H1 (cell line): ENCODE data around the gene PRCP. TPM values are rescaled to one million over a fixed set of nuclear protein-coding genes. Genes with fewer than 3 reads are reported as not detected.

Source experiments
- CTCF ChIA-PET: fragments of 300-600 bp; sonication (Branson Sonifier 250); formaldehyde crosslinking; loops from one replicate; lab custom pipeline; 2021; ENCODE audit not compliant: partially characterized antibody; lab: Charles Lee
- POLR2A ChIA-PET: fragments of 300-600 bp; sonication (Branson Sonifier 250); formaldehyde crosslinking; loops from one replicate; lab custom pipeline; 2021; ENCODE audit warnings: inconsistent platforms; ENCODE audit not compliant: partially characterized antibody; lab: Charles Lee
- DNase-seq, 2 experiments: peaks; one replicate each; pipeline versions ENCODE4 v3.0.0 to v3.0.0-alpha.2; 2010 to 2022; ENCODE audit warnings: low spot score in 2 of 2, low read depth in 1 of 2, mixed read lengths in 1 of 2
- FAIRE-seq: peaks from 2 replicates; lab custom pipeline; 2011; peaks lifted over from hg19 to GRCh38; lab: Jason Lieb, UNC
- H2AFZ ChIP-seq: 2 replicates; pipeline ENCODE4 v1.8.1; 2012; ENCODE audit warnings: low read length, inconsistent platforms
- H2AK5ac ChIP-seq: 2 replicates; pipeline ENCODE4 v1.6.1; 2013; ENCODE audit warnings: low read depth, low read length
- H2BK120ac ChIP-seq: replicated peaks from 2 replicates; pipeline ENCODE3; 2013; ENCODE audit warnings: low read depth, low read length, inconsistent platforms
- H2BK12ac ChIP-seq: 2 replicates; pipeline ENCODE4 v1.6.1; 2013; ENCODE audit warnings: low read depth, low read length
- H2BK15ac ChIP-seq: 2 replicates; pipeline ENCODE4 v1.6.1; 2013; ENCODE audit warnings: low read length
- H2BK20ac ChIP-seq: 2 replicates; pipeline ENCODE4 v1.6.1; 2013; ENCODE audit warnings: low read length
- H2BK5ac ChIP-seq: 2 replicates; pipeline ENCODE4 v1.6.1; 2013; ENCODE audit warnings: low read depth, low read length
- H3K14ac ChIP-seq: 2 replicates; pipeline ENCODE4 v1.6.1; 2013; ENCODE audit warnings: inconsistent platforms; ENCODE audit not compliant: insufficient read length
- H3K18ac ChIP-seq: 2 replicates; pipeline ENCODE4 v1.6.1; 2013; ENCODE audit warnings: low read length; ENCODE audit errors: extremely low read depth
- H3K23ac ChIP-seq: 2 replicates; pipeline ENCODE4 v1.6.1; 2013; ENCODE audit warnings: inconsistent platforms; ENCODE audit not compliant: insufficient read length
- H3K23me2 ChIP-seq: 2 replicates; pipeline ENCODE4 v1.6.1; 2013; ENCODE audit warnings: low read depth, low read length
- H3K27ac ChIP-seq: 2 replicates; pipeline ENCODE4 v1.6.1; 2011; ENCODE audit warnings: low read depth, low read length, inconsistent platforms
- H3K27me3 ChIP-seq, 4 experiments: replicated peaks in 1 of 4; 1 replicate in 1 of 4; 2 replicates in 3 of 4; pipeline versions ENCODE4 v1.6.1 to v1.8.1; 2011 to 2013; ENCODE audit warnings: low read length in 3 of 4, mild to moderate bottlenecking in 3 of 4, inconsistent platforms in 2 of 4, mixed read lengths in 2 of 4, moderate library complexity in 1 of 4; ENCODE audit not compliant: control insufficient read depth in 3 of 4, insufficient read depth in 3 of 4; ENCODE audit errors: extremely low read depth in 1 of 4
- H3K36me3 ChIP-seq, 4 experiments: 2 replicates each; pipeline versions ENCODE4 v1.6.1 to v1.8.1; 2011 to 2013; ENCODE audit warnings: mild to moderate bottlenecking in 4 of 4, low read length in 3 of 4, moderate library complexity in 2 of 4, control low read depth in 1 of 4, inconsistent platforms in 1 of 4; ENCODE audit not compliant: insufficient read depth in 4 of 4, control insufficient read depth in 2 of 4
- H3K4ac ChIP-seq: replicated peaks from 2 replicates; pipeline ENCODE3; 2013; ENCODE audit warnings: low read length, low read depth, mixed read lengths, inconsistent platforms; ENCODE audit not compliant: insufficient read length
- H3K4me1 ChIP-seq, 4 experiments: replicated peaks in 1 of 4; 1 replicate in 1 of 4; 2 replicates in 3 of 4; pipeline versions ENCODE4 v1.6.1 to v1.8.1; 2011 to 2013; ENCODE audit warnings: low read length in 3 of 4, inconsistent platforms in 2 of 4, mixed read lengths in 1 of 4; ENCODE audit not compliant: insufficient read depth in 4 of 4, control insufficient read depth in 3 of 4
- H3K4me2 ChIP-seq, 2 experiments: 2 replicates each; pipeline versions ENCODE4 v1.6.1 to v1.8.1; 2011 to 2013; ENCODE audit warnings: low read depth in 2 of 2, low read length in 2 of 2, control low read depth in 1 of 2, inconsistent platforms in 1 of 2, mild to moderate bottlenecking in 1 of 2; ENCODE audit not compliant: insufficient read depth in 1 of 2
- H3K4me3 ChIP-seq, 4 experiments: fragments of 200-600, 300-600 bp in 1 of 4; sonication (generic), shearing (Covaris generic), sonication (Bioruptor Twin) in 1 of 4; 2 replicates each; pipeline versions ENCODE4 v1.5.1 to v1.8.1; 2011 to 2016; ENCODE audit warnings: low read length in 4 of 4, low read depth in 3 of 4, control low read depth in 2 of 4, inconsistent platforms in 2 of 4, mild to moderate bottlenecking in 2 of 4, mixed read lengths in 1 of 4, moderate library complexity in 1 of 4; ENCODE audit not compliant: insufficient read depth in 2 of 4; ENCODE audit errors: extremely low read depth in 1 of 4
- H3K56ac ChIP-seq: replicated peaks from 2 replicates; pipeline ENCODE3; 2013; ENCODE audit warnings: low read depth, mild to moderate bottlenecking, mixed read lengths, low read length, inconsistent platforms; ENCODE audit not compliant: insufficient read length
- H3K79me1 ChIP-seq: 2 replicates; pipeline ENCODE4 v1.6.1; 2013; ENCODE audit warnings: low read depth, low read length, control low read depth
- H3K79me2 ChIP-seq, 2 experiments: 2 replicates each; pipeline versions ENCODE4 v1.6.1 to v1.8.1; 2012 to 2013; ENCODE audit warnings: low read length in 2 of 2, mild to moderate bottlenecking in 2 of 2, inconsistent platforms in 1 of 2; ENCODE audit not compliant: insufficient read depth in 2 of 2, control insufficient read depth in 1 of 2
- H3K9ac ChIP-seq, 4 experiments: replicated peaks in 1 of 4; 1 replicate in 1 of 4; 2 replicates in 3 of 4; pipeline versions ENCODE4 v1.6.1 to v1.8.1; 2011 to 2013; ENCODE audit warnings: low read depth in 3 of 4, low read length in 3 of 4, control low read depth in 2 of 4, mild to moderate bottlenecking in 2 of 4, moderate library complexity in 2 of 4, inconsistent platforms in 1 of 4; ENCODE audit errors: extremely low read depth in 1 of 4
- H3K9me3 ChIP-seq, 2 experiments: 2 replicates each; pipeline versions ENCODE4 v1.6.1 to v1.8.1; 2012 to 2013; ENCODE audit warnings: mild to moderate bottlenecking in 2 of 2, moderate library complexity in 2 of 2, control low read depth in 1 of 2, inconsistent platforms in 1 of 2, low read depth in 1 of 2, low read length in 1 of 2, mixed read lengths in 1 of 2; ENCODE audit not compliant: insufficient read depth in 2 of 2
- H4K20me1 ChIP-seq, 2 experiments: replicated peaks in 1 of 2; 2 replicates each; pipeline versions ENCODE3 to v1.8.1; 2011 to 2013; ENCODE audit warnings: inconsistent platforms in 2 of 2, low read length in 2 of 2, mild to moderate bottlenecking in 1 of 2; ENCODE audit not compliant: insufficient read depth in 2 of 2, control insufficient read depth in 1 of 2
- H4K5ac ChIP-seq: 2 replicates; pipeline ENCODE4 v1.6.1; 2013; ENCODE audit warnings: low read length, low read depth, mixed read lengths, inconsistent platforms; ENCODE audit not compliant: insufficient read length
- H4K8ac ChIP-seq: 2 replicates; pipeline ENCODE4 v1.8.0; 2013; ENCODE audit warnings: mild to moderate bottlenecking, moderate library complexity, low read length, inconsistent platforms; ENCODE audit not compliant: insufficient read depth; ENCODE audit errors: extremely low read depth
- H4K91ac ChIP-seq: replicated peaks from 2 replicates; pipeline ENCODE3; 2013; ENCODE audit warnings: low read length, mixed read lengths, inconsistent platforms; ENCODE audit not compliant: insufficient read length
- CTCF ChIP-seq, 3 experiments: IDR thresholded peaks; 1 replicate in 2 of 3; 2 replicates in 1 of 3; pipeline versions ENCODE4 v1.5.1 to v1.6.1; 2011; ENCODE audit warnings: low read length in 3 of 3, mild to moderate bottlenecking in 3 of 3, inconsistent platforms in 2 of 3, low read depth in 1 of 3, moderate library complexity in 1 of 3; ENCODE audit not compliant: insufficient read depth in 1 of 3; ENCODE audit errors: control extremely low read depth in 1 of 3
- EGR1 ChIP-seq: IDR thresholded peaks from 2 replicates; pipeline ENCODE4 v1.6.1; 2011; ENCODE audit warnings: low read depth, low read length, borderline replicate concordance
- JUND ChIP-seq: IDR thresholded peaks from 2 replicates; pipeline ENCODE4 v1.6.1; 2011; ENCODE audit warnings: mild to moderate bottlenecking, improper control_type of control experiment, low read length
- RAD21 ChIP-seq, 2 experiments: IDR thresholded peaks in 1 of 2; conservative IDR thresholded peaks in 1 of 2; 2 replicates each; pipeline ENCODE4 v1.6.1; 2011; ENCODE audit warnings: low read depth in 2 of 2, low read length in 2 of 2, improper control_type of control experiment in 1 of 2, inconsistent platforms in 1 of 2, mild to moderate bottlenecking in 1 of 2, moderate library complexity in 1 of 2
- RNF2 ChIP-seq: fragments of 200-900, 300-1000 bp; sonication (generic); IDR thresholded peaks from 2 replicates; pipeline ENCODE4 v1.7.1; 2016; ENCODE audit warnings: borderline replicate concordance, low read depth, mild to moderate bottlenecking, antibody characterized with exemption, low read length; ENCODE audit not compliant: poor library complexity, severe bottlenecking; ENCODE audit errors: missing control alignments
- SUZ12 ChIP-seq: fragments of 200-600 bp; sonication (generic); IDR thresholded peaks from 2 replicates; pipeline ENCODE4 v1.6.1; 2012; ENCODE audit warnings: mild to moderate bottlenecking, inconsistent platforms, low read length, moderate library complexity, mixed read lengths
- ZNF274 ChIP-seq: IDR thresholded peaks from 2 replicates; pipeline ENCODE4 v1.7.0; 2012; ENCODE audit warnings: low read length, borderline replicate concordance; ENCODE audit errors: extremely low read depth
- polyA plus RNA-seq, 7 experiments: library from polyadenylated mRNA; depleted of rRNA in 3 of 7; stranded (reverse) in 5 of 7; unstranded in 2 of 7; fragments of >200 nt in 5 of 7; fragments of 200-250 nt in 2 of 7; gene quantifications; 1 replicate in 5 of 7; 2 replicates in 1 of 7; 4 replicates in 1 of 7; pipeline versions ENCODE4 v1.2.1 to v1.2.3, GENCODE V29; 2011 to 2013; ENCODE audit warnings: missing spikeins in 2 of 7, mixed read lengths in 2 of 7
- total RNA-seq: library from RNA; stranded (reverse); fragmentation: NEBNext Ultra II Directional; extraction: Animal tissue kit (Norgen Biotek cat#: 25700); gene quantifications from 2 replicates; pipeline ENCODE4 v1.2.1, GENCODE V29; 2021

The PRCP gene
- total and polyA plus RNA-seq, 2 of the 8 experiments (the other 6 are each of a cell fraction or from before 2014, with no cell fraction given): 63.8 to 84.4 TPM

GRCh38 chr11:82927264-82927880, 27.1 kb upstream of the PRCP start:
- no peaks in the 10 kb centered on the region for H3K23me2 ChIP-seq
- ChIA-PET CTCF (interaction anchor here (0.7 to 1.8 kb wide), 16 partner anchors 11 to 332 kb away, joined by 3 to 11 read pairs (median 3); no protein-coding TSS in a partner anchor), POLR2A (interaction anchor here (0.5 kb wide), 1 partner anchor 259 kb away, joined by 3 read pairs; no protein-coding TSS in a partner anchor)
- DNase-seq: no peak
- H3K9me3 ChIP-seq: no peaks in the 10 kb centered on the region
- H2BK5ac ChIP-seq: no peak overlapping the region
- H2BK20ac ChIP-seq: no peak overlapping the region
- no peak overlapping the region for H3K4me3 ChIP-seq
- no peak overlapping the region for H2BK12ac ChIP-seq
- H3K36me3 ChIP-seq: peaks cover 7 to 31% (median 12%) of the 10 kb centered on the region in 4 experiments
- H3K27ac ChIP-seq: no peak overlapping the region
- no peaks in the 10 kb centered on the region for H3K4me1 ChIP-seq
- no peak overlapping the region for H3K14ac ChIP-seq
- TF ChIP-seq EGR1 (no peak), ZNF274 (no peak), CTCF (IDR thresholded peaks at IDR 0.05; ENCODE audit: control extremely low read depth in 1 of 3, insufficient read depth in 1 of 3, low read depth in 1 of 3, low read length in 3 of 3) (peak in 2 of 3 experiments; percentile 58 to 61; a peak in 2 of 4 replicates), JUND (peak; percentile 79), RAD21 (IDR thresholded peaks at IDR 0.05 in 1 of 2, conservative IDR thresholded peaks at IDR 0.05 in 1 of 2; ENCODE audit: low read depth in 2 of 2, low read length in 2 of 2) (peak; percentile 50 to 59), SUZ12 (no peak), RNF2 (no peak)
- FAIRE-seq: peak; percentile 91
- H3K4me2 ChIP-seq: no peak overlapping the region
- no peak overlapping the region for H4K91ac ChIP-seq
- H2BK15ac ChIP-seq: no peak overlapping the region
- no peaks in the 10 kb centered on the region for H3K79me1 ChIP-seq
- no peaks in the 10 kb centered on the region for H3K79me2 ChIP-seq
- no peak overlapping the region for H2AK5ac ChIP-seq
- H4K5ac ChIP-seq: no peak overlapping the region
- H3K23ac ChIP-seq: no peak overlapping the region
- H3K18ac ChIP-seq: no peak overlapping the region
- no peak overlapping the region for H3K56ac ChIP-seq
- H3K9ac ChIP-seq: no peak overlapping the region
- no peak overlapping the region for H4K8ac ChIP-seq
- H2BK120ac ChIP-seq: no peak overlapping the region
- no peak overlapping the region for H3K4ac ChIP-seq
- H4K20me1 ChIP-seq: peaks cover 0 to 3% of the 10 kb centered on the region in 2 experiments
- H2AFZ ChIP-seq: no peak overlapping the region
- H3K27me3 ChIP-seq: no peaks in the 10 kb centered on the region
